Endodermal cell (in vitro differentiated cells): ENCODE data around the gene RBBP8. TPM values are rescaled to one million over a fixed set of nuclear protein-coding genes. Genes with fewer than 3 reads are reported as not detected.

Experiments used
- DNase-seq: peaks from one replicate; pipeline ENCODE4 v3.0.0-alpha.2; 2017
- H3K27ac ChIP-seq: 2 replicates; pipeline ENCODE4 v1.5.1; 2013; ENCODE audit warnings: mild to moderate bottlenecking, low read depth, low read length, moderate library complexity
- H3K27me3 ChIP-seq: 2 replicates; pipeline ENCODE4 v1.6.1; 2013; ENCODE audit warnings: mild to moderate bottlenecking, low read length, moderate library complexity; ENCODE audit not compliant: insufficient read depth, control insufficient read depth, poor library complexity, severe bottlenecking
- H3K36me3 ChIP-seq: 2 replicates; pipeline ENCODE4 v1.7.0; 2013; ENCODE audit warnings: mild to moderate bottlenecking, low read length, moderate library complexity; ENCODE audit not compliant: control insufficient read depth, insufficient read depth
- H3K4me1 ChIP-seq: one replicate; pipeline ENCODE4 v1.7.0; 2013; ENCODE audit warnings: low read length; ENCODE audit not compliant: control insufficient read depth, insufficient read depth
- H3K4me3 ChIP-seq: 2 replicates; pipeline ENCODE4 v1.5.1; 2013; ENCODE audit warnings: mild to moderate bottlenecking, low read length, moderate library complexity
- H3K9ac ChIP-seq: 2 replicates; pipeline ENCODE4 v1.6.1; 2013; ENCODE audit warnings: mild to moderate bottlenecking, low read length, moderate library complexity; ENCODE audit not compliant: poor library complexity, severe bottlenecking; ENCODE audit errors: extremely low read depth
- H3K9me3 ChIP-seq: 2 replicates; pipeline ENCODE4 v1.6.1; 2013; ENCODE audit warnings: mild to moderate bottlenecking, low read length, moderate library complexity; ENCODE audit not compliant: control insufficient read depth
- H3K27ac Mint-ChIP-seq: 2 replicates; pipeline ENCODE4 v1.8.0; 2020; ENCODE audit warnings: mixed read lengths
- H3K27me3 Mint-ChIP-seq: 2 replicates; pipeline ENCODE4 v1.8.0; 2021; ENCODE audit warnings: mild to moderate bottlenecking, mixed read lengths; ENCODE audit not compliant: insufficient read depth
- H3K36me3 Mint-ChIP-seq: 2 replicates; pipeline ENCODE4 v1.8.0; 2020; ENCODE audit warnings: low read depth, mixed read lengths
- H3K4me1 Mint-ChIP-seq: 2 replicates; pipeline ENCODE4 v1.8.0; 2020; ENCODE audit warnings: mixed read lengths
- H3K4me3 Mint-ChIP-seq: 2 replicates; pipeline ENCODE4 v1.8.0; 2020; ENCODE audit warnings: mild to moderate bottlenecking, moderate library complexity, mixed read lengths
- H3K9me3 Mint-ChIP-seq: 2 replicates; pipeline ENCODE4 v1.8.0; 2020; ENCODE audit warnings: mild to moderate bottlenecking, mixed read lengths
- WGBS, 2 experiments: methylation state at CpG; one replicate each; pipeline versions ENCODE4 v1.1.5 to v1.1.7; 2013; ENCODE audit warnings: missing lambda C conversion rate in 2 of 2, mixed read lengths in 1 of 2; ENCODE audit not compliant: insufficient coverage in 1 of 2, insufficient read length in 1 of 2; 5-methylcytosine and 5-hydroxymethylcytosine counted together
- total RNA-seq, 2 donors: library from RNA; stranded (reverse); fragmentation: NEBNext Ultra II Directional in 1 of 2; extraction: Animal tissue kit (Norgen Biotek cat#: 25700) in 1 of 2; gene quantifications; 2 replicates in 1 of 2; 3 replicates in 1 of 2; pipeline ENCODE4 v1.2.1, GENCODE V29; 2021
- TF ChIP-seq, protein P1 (sequence below): fragments of 200-600 bp; sonication (generic); conservative IDR thresholded peaks from 2 replicates; pipeline ENCODE4 v1.5.0; 2021; ENCODE audit warnings: antibody characterized with exemption, mild to moderate bottlenecking

RBBP8 gene
- total RNA-seq, 2 donors from 2014 or later = 44.3 to 55.5 TPM

DNA sequence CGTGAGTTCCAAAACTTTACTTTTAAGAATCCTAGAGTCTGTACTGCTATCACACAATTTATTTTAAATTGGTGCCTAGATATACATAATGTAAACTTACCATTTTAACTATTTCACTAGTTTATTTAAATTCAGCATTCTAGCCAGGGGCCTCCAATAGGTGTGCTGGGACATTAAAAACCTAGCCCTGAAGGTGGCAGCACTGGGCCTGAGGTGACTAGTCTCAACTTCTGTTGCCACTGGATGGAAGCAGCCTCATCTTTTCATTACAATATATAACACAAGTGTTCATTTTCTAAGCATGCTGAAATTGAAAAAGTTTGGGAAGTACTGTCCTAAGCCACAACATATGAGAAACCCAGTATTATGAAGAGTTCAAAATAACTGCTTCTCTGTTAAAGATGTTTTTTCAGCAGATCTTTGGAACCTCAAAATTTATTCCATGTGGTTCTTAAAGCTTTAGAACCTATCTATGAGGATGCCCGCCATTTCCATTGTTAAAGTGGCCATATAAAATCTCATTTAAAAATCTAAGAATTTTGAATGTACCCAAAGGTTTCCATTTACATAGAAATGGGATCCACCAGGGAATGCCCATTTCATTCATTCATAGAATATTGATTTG is 2.9 kb upstream of the RBBP8 start:
- Mint-ChIP-seq H3K9me3 (no peaks in the 10 kb centered on the region), H3K27me3 (no peaks in the 10 kb centered on the region), H3K27ac (no peak overlapping the region), H3K36me3 (no peaks in the 10 kb centered on the region), H3K4me3 (no peak overlapping the region), H3K4me1 (peaks cover 20% of the 10 kb centered on the region)
- Histone ChIP-seq H3K9me3 (no peaks in the 10 kb centered on the region), H3K4me1 (peaks cover 2% of the 10 kb centered on the region), H3K27ac (no peak overlapping the region), H3K4me3 (no peak overlapping the region), H3K36me3 (no peaks in the 10 kb centered on the region), H3K27me3 (no peaks in the 10 kb centered on the region), H3K9ac (no peak overlapping the region)
- peak; percentile 93 for DNase-seq
- 78% methylated on average over 2 of the region's 2 CpGs; no CpG with 5 or more reads in 1 of the 2 experiments for WGBS, 2 experiments
- TF ChIP-seq, protein P1, sequence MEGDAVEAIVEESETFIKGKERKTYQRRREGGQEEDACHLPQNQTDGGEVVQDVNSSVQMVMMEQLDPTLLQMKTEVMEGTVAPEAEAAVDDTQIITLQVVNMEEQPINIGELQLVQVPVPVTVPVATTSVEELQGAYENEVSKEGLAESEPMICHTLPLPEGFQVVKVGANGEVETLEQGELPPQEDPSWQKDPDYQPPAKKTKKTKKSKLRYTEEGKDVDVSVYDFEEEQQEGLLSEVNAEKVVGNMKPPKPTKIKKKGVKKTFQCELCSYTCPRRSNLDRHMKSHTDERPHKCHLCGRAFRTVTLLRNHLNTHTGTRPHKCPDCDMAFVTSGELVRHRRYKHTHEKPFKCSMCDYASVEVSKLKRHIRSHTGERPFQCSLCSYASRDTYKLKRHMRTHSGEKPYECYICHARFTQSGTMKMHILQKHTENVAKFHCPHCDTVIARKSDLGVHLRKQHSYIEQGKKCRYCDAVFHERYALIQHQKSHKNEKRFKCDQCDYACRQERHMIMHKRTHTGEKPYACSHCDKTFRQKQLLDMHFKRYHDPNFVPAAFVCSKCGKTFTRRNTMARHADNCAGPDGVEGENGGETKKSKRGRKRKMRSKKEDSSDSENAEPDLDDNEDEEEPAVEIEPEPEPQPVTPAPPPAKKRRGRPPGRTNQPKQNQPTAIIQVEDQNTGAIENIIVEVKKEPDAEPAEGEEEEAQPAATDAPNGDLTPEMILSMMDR = peak; percentile 85

DNA sequence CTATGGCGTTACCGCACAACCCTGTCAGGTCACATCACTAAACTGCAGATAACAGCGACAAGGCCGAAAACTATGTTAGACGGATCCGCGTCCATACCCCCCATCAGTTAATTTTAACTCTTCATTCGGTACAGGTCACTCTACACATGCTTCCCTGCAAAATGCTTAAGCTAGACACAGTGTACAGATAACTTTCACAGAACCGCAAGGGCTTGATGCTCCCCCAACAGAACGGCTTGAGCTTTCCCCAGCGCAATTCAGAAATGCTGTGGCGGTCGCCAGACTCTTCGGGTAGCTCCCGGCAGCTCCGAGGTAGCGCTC is 283 bp upstream of the RBBP8 start:
- Mint-ChIP-seq H3K27me3 (no peaks in the 10 kb centered on the region), H3K4me3 (peak overlapping the region; percentile 71), H3K27ac (peak overlapping the region; percentile 79), H3K36me3 (peaks cover 12% of the 10 kb centered on the region), H3K9me3 (no peaks in the 10 kb centered on the region), H3K4me1 (peaks cover 20% of the 10 kb centered on the region)
- DNase-seq = no peak
- H3K36me3 ChIP-seq = peaks cover 15% of the 10 kb centered on the region
- 2 to 4% methylated on average over 8 to 17 of the region's 17 CpGs for WGBS, 2 experiments
- H3K4me3 ChIP-seq = peak overlapping the region; percentile 99
- peaks cover 2% of the 10 kb centered on the region for H3K4me1 ChIP-seq
- no peaks in the 10 kb centered on the region for H3K27me3 ChIP-seq
- H3K9ac ChIP-seq = peak overlapping the region; percentile 94
- TF ChIP-seq, protein P1 = no peak
- no peaks in the 10 kb centered on the region for H3K9me3 ChIP-seq
- H3K27ac ChIP-seq = no peak overlapping the region

DNA sequence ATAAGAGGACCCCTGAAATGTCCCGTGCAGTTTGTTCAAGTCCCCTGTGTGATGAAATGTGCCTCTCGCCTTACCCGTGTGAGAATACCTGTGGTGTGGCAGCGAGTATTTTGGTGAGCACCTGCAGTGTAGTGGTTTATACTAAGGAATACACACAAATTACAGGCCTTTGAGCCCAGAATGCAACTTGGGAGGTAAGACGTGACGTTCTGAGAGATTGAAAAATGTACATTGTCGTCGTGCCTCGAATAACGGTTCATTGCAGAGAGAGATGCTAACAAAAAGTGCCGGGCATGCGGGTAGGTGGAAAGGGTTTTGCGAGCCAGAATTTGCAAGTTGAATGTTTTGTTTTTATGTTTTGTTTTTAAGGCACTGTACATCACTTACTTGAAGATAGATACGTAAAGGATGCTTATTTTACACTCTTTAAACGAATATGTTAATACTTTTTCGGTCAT is 867 bp downstream of the RBBP8 start:
- Histone ChIP-seq H3K4me3 (peak overlapping the region; percentile 99), H3K9me3 (no peaks in the 10 kb centered on the region), H3K36me3 (peaks cover 24% of the 10 kb centered on the region), H3K27ac (no peak overlapping the region), H3K4me1 (peaks cover 2% of the 10 kb centered on the region), H3K9ac (peak overlapping the region; percentile 94), H3K27me3 (no peaks in the 10 kb centered on the region)
- DNase-seq = no peak
- peak overlapping the region; percentile 71 for H3K4me3 Mint-ChIP-seq
- H3K27ac Mint-ChIP-seq = peak overlapping the region; percentile 96
- 18 to 25% methylated on average over 9 to 15 of the region's 16 CpGs for WGBS, 2 experiments
- peaks cover 23% of the 10 kb centered on the region for H3K36me3 Mint-ChIP-seq
- peaks cover 20% of the 10 kb centered on the region for H3K4me1 Mint-ChIP-seq
- H3K9me3 Mint-ChIP-seq = no peaks in the 10 kb centered on the region
- TF ChIP-seq, protein P1 = no peak
- no peaks in the 10 kb centered on the region for H3K27me3 Mint-ChIP-seq
